Endometrial microvascular endothelial cells (primary cell): Measurements from ENCODE around the gene EYA2. TPM values are rescaled to one million over a fixed set of nuclear protein-coding genes. Genes with fewer than 3 reads are reported as not detected.
"Not testable (repeated sequence)": the region's sequence is repeated elsewhere in the genome, so short reads cannot be mapped to it uniquely, and the experiment has no call there.

ENCODE experiments used
- in situ Hi-C: cut with HindIII; loops from 2 replicates; pipeline ENCODE4 v1.10.0; 2017; ENCODE audit warnings: low sequenced_read_pairs, low pct_unique_long_range_greater_than_20kb; ENCODE audit errors: inconsistent ontology term
- total RNA-seq: library from RNA; depleted of rRNA; stranded (reverse); fragments of >200 nt; gene quantifications from one replicate; pipeline ENCODE4 v1.2.3, GENCODE V29; 2015; ENCODE audit errors: inconsistent ontology term

The EYA2 gene
- total RNA-seq, 1 donor from 2014 or later = not detected

DNA sequence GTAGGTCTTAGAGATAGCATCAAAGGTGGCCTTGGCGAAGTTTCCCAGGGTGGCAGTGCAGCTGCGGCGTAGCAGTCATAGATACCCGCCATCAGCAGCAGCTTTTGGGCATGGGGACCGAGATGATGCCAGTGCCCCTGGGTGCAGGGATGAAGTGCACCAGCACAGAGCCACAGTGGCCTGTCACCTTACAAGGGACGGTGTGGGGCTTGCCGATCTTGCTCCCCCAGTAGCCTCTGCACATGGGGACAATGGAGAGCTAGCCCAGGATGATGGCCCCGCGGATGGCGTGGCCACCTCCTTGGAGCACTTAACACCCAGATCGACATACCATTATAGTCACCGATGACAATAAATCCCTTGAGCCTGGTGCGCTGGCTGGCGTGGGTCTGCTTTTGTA, 266.3 kb downstream of the EYA2 start:
- in situ Hi-C loops = no loop called here

DNA sequence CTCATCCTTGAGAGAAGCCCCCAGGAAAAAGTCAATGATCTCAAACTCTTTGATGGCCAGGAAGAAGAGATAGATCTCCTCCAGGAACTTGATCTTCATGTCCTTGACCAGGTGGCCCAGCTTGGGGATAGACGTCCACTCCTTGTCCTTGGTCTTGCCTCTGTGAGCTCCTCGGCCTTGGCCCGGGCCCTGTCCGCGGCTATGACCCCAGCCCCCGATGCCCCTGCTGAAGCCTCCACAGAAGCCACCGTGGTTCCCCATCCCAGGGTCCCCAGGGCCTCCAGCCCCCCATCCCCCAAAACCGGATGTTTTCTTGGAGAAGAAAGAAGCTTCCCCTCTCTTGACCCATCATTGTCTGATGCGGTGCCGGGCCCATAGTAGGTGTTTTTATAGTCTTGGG, 266.8 kb downstream of the EYA2 start:
- in situ Hi-C loops = no loop called here

DNA sequence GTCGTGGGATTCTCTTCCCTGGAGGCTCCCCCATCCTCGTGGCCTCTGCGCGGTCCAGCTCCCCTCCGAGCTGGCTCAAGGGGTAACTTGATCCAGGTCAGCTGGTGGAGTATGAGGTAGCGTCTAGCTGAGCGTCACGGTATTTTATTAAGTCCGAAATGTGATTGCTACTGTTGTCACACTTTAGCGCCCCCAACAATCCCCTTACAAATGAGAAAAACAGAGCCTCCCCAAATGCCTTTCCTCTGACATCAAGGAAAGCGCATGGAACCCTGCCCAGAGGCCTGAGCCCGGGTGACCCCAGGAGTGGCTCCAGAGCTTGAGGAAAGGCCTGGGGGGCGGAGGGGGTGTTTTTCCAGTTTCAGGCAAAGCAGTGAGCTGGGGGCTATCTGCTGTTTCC, 269.5 kb downstream of the EYA2 start:
- in situ Hi-C loops = no loop called here

DNA sequence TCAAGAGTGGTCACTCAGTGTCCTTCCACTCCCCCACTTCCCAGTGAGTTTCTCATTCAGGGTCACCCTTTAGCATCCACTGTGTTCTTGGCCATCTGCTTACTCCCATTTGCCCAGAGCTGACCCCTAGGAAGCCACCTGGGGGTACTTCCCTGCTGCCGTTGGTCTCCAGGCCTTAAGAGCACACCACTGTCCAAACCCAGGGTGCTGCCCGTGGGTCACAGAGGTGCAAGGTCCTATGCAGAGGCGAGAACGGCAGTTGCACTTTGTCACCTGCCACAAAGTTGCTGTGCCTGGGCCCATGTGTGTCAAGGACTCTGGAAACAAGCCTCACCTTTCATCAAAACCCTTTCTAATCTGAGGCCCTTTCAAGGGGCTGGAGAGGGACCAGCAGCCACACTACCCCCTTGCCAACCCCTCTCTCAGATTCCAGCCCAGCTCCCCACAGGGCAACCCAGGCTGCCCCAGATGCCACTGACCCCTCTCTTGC, 270.8 kb downstream of the EYA2 start:
- in situ Hi-C loops = no loop called here

DNA sequence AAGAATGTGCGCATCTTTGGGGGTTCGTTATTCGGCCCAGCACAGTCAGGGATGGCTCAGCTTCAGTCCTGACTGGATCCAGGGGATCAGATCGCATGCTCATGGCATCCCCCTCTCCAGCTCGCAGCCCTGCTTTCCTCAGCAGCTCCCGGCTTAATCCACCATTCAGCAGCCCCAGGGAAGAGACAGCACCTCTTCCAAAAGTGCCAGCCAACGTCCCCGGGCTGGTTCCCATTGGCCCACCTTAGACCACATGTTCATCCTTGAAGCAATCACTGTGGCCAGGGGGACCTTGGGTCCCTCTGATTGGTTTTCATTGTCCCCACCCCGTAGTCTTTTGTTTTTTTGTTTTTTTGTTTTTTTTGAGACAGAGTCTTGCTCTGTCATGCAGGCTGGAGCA, 273.2 kb downstream of the EYA2 start:
- in situ Hi-C loops = no loop called here

DNA sequence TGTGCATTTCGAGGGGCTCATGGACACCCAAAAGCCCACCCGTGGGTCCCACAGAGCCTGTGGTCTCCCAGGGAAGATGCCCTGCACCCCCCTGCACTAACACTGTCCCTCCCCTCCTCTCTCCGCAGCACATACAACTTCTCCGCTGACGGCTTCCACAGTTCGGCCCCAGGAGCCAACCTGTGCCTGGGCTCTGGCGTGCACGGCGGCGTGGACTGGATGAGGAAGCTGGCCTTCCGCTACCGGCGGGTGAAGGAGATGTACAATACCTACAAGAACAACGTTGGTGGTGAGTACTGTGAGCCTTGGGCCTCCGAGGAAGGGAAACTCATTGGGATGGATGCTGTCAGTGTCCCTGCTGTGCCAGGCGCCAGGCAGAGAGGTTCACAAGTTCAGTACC, 277.9 kb downstream of the EYA2 start:
- in situ Hi-C loops = no loop called here

DNA sequence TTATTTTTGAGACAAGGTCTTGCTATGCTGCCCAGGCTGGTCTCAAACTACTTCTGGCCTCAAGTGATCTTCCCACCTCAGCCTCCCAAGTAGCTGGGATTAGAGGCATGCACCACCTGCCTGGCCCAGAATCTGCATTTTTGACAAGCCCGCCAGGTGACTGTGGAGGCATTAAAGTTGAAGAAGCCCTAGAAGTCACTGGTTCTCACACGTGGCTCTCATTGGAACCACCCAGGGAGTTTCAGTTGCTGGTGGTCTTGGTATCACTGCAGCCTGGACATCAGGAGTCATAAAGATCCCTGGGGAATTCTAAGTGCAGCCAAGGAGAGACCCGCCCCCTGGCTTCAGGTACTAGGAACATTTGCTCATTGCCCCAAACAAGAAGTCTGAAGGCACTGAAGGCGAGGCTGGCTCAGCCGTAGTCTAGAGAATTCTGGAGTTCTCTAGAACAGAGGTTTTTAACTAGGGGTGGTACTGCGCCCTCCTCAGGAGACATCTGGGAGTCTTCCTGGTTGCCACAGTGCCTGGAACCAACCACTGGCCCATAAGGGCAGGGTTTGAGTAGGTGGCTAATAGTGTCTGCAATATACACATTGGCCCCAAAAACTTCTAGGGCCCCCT, 279.1 kb downstream of the EYA2 start:
- in situ Hi-C loops = no loop called here

DNA sequence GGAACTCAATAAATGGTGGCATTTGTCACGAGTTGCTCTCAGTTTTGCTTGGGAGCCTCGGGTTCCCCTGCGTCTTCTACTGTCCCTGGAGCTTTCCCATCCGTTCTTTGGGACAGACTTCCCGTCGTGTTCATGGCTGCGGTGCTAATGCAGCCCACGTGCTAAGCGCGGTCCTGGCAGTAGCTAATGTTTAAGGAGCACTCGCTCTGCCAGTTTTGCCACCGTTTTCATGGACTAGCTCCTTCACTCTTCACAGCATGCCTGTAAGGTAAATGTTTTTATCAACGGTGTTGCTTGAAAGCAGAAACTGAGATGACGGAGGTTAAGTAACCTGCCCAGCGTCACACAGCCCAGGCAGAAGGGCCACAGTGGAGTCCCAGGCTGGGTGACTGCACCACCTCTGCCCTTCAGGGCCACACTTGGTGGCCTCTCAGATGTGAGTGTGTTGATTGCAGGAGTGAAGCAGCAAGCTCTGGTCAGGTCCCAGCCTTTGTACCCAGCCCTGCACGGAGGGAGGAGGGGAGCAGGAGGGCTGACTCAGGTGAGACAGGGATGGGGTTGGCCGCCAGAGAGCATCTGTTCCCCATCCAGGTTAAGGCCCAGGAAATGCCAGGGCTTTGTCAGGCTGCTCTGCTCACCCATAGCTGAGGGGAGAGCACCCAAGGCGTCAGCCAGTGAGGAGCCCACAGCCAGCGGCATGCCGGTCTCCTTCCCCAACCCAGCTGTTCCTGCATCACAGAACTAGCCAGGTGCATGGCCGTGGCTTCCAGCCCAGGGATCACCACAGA, 280.0 kb downstream of the EYA2 start:
- in situ Hi-C loops = no loop called here

DNA sequence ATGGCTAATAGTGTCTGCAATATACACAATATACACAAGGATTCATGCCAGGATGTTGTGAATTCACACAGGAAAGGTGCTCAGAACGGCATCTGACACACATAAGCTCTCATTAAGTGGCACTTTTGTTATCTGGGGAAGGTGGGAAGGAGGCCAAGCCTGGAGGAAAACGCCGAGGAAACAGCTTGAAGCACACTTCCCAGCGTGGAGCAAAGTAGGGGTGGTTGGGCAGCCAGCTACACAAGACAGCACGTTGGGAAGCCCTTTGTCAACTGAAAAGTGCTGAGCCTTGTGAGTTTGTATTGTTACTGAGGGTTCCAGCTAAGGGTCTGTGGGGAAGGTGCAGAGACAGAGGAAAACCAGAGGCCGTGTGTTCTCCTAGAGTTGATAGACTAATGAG, 280.9 kb downstream of the EYA2 start:
- in situ Hi-C loops = no loop called here

DNA sequence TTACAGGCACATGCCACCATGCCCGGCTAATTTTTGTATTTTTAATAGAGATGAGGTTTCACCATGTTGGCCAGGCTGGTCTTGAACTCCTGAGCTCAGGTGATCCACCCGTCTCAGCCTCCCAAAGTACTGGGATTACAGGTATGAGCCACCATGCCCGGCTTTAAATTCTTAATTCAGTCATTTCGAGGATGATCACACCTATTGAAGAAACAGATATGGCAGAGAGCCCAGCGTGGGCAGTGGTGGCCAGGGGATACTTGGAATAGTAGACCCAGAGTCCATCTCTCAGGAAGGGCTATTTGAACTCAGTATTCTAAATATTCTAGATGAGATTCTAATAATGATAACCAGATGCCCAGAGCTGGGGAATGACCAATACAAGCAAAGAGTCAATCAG, 281.6 kb downstream of the EYA2 start:
- in situ Hi-C loops = not testable (repeated sequence)

DNA sequence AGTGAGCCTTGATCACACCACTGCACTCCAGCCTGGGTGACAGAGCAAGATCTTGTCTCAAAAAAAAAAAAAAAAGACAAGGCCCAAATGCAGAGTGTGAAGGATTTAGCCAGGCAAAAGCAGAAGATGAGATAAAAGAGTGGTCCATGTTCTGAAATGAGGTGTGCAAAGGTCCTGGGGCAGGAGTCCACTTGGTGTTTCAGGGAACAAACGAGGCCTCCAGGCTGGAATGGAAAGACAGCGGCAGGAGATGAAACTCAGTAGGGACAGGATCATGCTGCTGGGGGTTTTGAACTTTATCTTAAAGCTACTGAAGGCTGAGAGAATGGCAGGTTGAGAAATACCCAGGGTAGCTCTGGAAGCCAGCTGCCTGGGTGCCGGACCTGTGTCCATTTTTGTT, 283.6 kb downstream of the EYA2 start:
- in situ Hi-C loops = no loop called here

DNA sequence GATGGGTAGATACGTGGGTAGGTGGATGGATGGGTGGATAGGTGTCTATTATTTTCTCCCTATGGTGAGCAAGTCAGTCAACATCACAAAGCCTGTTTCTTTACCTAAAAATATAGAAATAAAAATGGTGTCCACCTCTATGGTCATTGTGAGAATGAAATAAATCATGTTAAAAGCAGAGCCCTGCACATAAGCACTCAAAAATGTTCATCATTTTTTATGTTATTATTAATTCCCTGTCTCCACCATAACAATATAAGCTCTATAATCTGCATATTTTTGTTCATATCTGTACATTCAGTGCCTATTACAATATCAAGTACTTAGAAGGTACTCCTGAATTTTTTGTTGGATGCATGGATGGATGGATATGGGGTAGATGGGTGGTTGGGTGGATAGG, 284.2 kb downstream of the EYA2 start:
- in situ Hi-C loops = no loop called here

DNA sequence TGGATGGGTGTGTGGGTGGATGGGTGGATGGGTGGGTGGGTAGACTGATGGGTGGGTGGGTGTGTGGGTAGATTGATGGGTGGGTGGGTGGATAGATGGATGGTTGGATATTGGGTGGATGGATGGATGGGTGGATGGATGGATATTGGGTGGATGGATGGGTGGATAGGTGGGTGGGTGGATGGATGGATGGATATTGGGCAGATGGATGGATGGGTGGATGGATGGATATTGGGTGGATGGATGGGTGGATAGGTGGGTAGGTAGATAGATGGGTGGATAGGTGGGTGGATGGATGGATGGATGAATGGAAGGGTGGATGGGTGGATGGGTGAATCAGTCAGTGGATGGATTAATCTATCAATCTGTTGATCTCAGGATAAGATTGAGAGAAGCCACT, 284.6 kb downstream of the EYA2 start:
- in situ Hi-C loops = no loop called here

DNA sequence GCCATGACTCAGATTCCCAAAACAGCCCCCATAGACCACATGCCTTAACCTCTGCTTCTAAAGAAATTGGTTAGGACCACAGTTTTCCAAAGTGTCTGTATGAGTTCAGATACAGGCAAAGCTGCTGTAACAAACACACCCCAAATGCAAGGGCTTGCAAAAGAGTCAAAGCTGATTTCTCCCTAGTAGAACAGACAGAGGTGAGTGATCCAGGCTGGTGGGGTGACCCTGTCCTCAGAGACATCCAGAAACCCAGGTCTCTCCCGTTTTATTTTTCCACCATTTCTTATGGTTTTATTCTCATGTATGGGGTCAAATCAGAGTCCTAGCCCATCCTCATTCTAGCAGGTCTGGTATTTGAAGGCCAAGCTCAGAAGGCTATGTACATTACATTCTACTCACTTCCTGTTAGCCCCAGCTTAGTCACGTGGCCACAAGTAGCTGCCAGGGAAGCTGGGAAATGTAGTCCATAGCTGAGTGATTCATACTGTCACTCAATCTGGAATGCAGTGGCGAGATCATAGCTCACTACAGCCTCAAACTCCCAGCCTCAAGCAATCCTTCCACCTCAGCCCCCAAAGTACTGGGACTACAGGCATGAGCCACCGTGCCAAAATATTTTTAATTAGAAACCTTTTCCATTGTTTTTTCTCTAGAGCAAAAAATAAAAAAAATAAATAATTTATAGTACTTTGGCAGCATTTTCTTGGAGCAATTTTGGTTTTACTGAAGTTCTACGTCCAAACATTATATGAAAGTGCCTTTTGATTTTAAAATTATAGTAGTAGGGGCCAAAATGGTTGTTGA, 286.6 kb downstream of the EYA2 start:
- in situ Hi-C loops = no loop called here

DNA sequence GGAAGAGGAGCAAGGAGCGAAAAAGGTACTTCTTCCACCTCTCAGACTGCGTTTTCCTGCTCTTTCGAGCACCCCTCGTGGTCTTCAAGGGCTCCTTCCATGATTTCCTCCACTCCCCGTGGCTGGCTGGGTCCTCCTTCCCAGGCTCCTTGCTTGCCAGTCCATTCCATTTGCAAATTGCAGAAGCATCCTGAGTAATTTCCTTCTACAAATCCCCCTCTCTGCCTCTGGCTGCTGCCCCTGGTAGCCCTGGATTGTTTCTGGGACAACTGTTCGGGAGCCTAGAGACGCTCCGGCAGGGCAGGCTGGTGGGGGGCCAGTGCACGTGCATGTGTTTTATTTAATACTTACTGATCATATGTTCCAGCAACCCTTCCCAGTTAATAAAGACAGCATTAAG, 288.7 kb downstream of the EYA2 start:
- in situ Hi-C loops = no loop called here

DNA sequence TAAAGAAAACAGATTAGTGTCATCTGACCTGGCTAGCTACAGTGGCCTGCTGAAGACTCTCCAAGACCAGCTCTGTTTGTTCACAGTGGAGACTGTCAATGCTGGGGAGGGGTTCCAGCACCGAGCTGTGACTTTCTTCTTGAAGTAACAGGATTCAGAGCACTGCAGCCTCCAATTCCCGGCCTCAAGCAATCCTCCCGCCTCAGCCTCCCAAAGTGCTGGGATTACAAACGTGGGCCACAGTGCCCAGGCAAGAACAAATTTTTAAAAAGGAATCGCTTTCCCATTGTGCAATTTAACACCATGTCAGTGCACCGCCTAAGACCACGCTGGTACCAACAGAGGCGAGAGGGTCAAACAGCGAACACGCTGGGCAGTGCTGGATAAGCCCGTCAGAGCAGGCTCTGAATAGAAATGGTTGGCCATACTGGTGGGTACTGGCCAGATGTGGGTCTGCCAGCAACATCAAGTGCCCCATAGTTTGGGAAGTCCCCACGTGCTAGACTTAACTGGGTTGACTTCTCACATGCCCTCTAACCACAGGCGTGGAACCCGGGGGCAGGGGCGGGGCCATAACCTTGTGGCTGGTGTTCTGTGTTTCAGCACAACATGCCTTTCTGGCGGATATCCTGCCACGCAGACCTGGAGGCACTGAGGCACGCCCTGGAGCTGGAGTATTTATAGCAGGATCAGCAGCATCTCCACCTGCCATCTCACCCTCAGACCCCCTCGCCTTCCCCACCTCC, 293.0 kb downstream of the EYA2 start:
- in situ Hi-C loops = no loop called here

DNA sequence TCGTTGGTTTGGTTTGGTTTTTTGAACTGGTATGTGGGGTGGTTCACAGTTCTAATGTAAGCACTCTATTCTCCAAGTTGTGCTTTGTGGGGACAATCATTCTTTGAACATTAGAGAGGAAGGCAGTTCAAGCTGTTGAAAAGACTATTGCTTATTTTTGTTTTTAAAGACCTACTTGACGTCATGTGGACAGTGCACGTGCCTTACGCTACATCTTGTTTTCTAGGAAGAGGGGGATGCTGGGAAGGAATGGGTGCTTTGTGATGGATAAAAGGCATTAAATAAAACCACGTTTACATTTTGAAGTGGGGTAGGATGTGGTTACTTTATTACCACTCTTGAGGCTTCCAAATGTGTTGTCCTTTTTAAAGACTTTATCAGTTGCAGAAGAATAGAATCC, 293.9 kb downstream of the EYA2 start:
- in situ Hi-C loops = no loop called here

DNA sequence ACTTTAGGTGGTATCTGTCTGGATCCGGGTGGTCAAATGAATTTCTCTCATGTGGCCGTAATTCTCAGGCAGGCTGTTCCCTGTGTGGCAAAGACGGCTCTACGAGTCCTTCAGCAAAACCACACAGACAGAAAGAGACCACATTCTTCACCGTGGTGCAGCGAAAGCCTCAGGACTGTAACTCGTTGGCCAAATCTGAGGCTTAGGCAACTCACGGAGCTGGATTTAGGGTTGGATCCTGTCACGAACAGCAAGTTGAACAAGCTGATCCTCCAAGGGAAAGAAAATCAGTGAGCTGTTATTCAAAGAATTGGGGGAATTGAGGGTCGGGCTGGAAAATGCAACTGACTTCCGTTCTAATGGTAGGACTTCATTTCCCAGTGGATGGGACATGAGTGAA, 294.4 kb downstream of the EYA2 start:
- in situ Hi-C loops = no loop called here

DNA sequence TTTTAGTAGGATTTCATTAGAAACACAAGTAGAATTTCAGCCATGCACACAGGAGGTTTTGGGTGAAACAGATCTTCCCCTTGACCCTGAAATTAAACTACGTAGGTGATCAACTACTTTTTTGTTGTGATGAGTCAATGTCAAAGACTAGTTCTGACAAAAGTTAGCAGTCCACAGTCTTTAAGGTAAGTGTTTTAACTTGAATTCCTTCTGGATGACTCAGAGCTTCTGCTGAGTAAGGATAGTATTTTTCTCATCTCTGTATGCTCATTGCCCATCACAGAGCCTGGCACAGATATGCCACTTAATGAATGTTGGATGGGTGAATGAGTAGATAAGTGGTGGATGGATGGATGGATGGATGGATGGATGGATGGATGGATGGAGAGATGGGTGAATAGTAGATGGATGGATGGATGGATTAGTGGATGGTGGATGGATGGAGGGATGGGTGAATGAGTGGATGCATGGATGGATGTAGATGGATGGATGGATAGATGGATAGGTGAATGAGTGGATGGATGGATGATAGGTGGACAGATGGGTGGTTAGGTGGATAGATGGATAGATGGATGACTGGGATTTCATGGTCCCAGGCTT, 296.5 kb downstream of the EYA2 start:
- in situ Hi-C loops = no loop called here
